MM.1S (cell line): ENCODE data around the gene SF3B2.

Source experiments
- DNase-seq: peaks from one replicate; pipeline ENCODE4 v3.0.0-alpha.2; 2015
- H2AFZ ChIP-seq: fragments of 300-600 bp; sonication (generic); 2 replicates; pipeline ENCODE4 v1.6.0; 2016; ENCODE audit warnings: antibody characterized with exemption, low read length
- H3F3A ChIP-seq: fragments of 300-600 bp; sonication (generic); 2 replicates; pipeline ENCODE4 v1.6.1; 2016; ENCODE audit warnings: mild to moderate bottlenecking, antibody characterized with exemption, low read length, moderate library complexity, mixed read lengths; ENCODE audit not compliant: insufficient read depth
- H3K27ac ChIP-seq: fragments of 300-600 bp; sonication (generic); 2 replicates; pipeline ENCODE4 v1.5.1; 2016; ENCODE audit warnings: mild to moderate bottlenecking, low read length
- H3K27me3 ChIP-seq: fragments of 300-600 bp; sonication (generic); replicated peaks from 2 replicates; pipeline ENCODE4 v1.6.0; 2016; ENCODE audit warnings: low read length; ENCODE audit not compliant: insufficient read depth
- H3K36me3 ChIP-seq: fragments of 300-600 bp; sonication (generic); replicated peaks from 2 replicates; pipeline ENCODE4 v1.6.1; 2016; ENCODE audit warnings: mild to moderate bottlenecking, low read length, mixed read lengths; ENCODE audit not compliant: insufficient read depth
- H3K4me1 ChIP-seq: fragments of 300-600 bp; sonication (generic); 2 replicates; pipeline ENCODE4 v1.6.1; 2016; ENCODE audit warnings: low read length, mixed read lengths
- H3K4me2 ChIP-seq: fragments of 300-600 bp; sonication (generic); 2 replicates; pipeline ENCODE4 v1.6.0; 2016; ENCODE audit warnings: low read depth, low read length
- H3K4me3 ChIP-seq: fragments of 300-600 bp; sonication (generic); 2 replicates; pipeline ENCODE4 v1.5.1; 2016; ENCODE audit warnings: low read length, mixed read lengths
- H3K79me2 ChIP-seq: fragments of 300-600 bp; sonication (generic); 2 replicates; pipeline ENCODE4 v1.6.1; 2016; ENCODE audit warnings: mixed run types, low read length, mixed read lengths
- H3K9ac ChIP-seq: fragments of 300-600 bp; sonication (generic); 2 replicates; pipeline ENCODE4 v1.6.1; 2016; ENCODE audit warnings: low read length, mixed read lengths
- H3K9me2 ChIP-seq: fragments of 300-600 bp; sonication (generic); replicated peaks from 2 replicates; pipeline ENCODE4 v1.6.1; 2016; ENCODE audit warnings: mild to moderate bottlenecking, low read length, mixed read lengths; ENCODE audit not compliant: insufficient read depth
- H3K9me3 ChIP-seq: fragments of 300-600 bp; sonication (generic); replicated peaks from 2 replicates; pipeline ENCODE4 v1.6.1; 2016; ENCODE audit warnings: mild to moderate bottlenecking, low read length, mixed read lengths; ENCODE audit not compliant: insufficient read depth
- H4K20me1 ChIP-seq: fragments of 300-600 bp; sonication (generic); 2 replicates; pipeline ENCODE4 v1.6.1; 2016; ENCODE audit warnings: mild to moderate bottlenecking, low read length, moderate library complexity, mixed read lengths; ENCODE audit not compliant: insufficient read depth
- CTCF ChIP-seq: fragments of 300-600 bp; sonication (generic); IDR thresholded peaks from 2 replicates; pipeline ENCODE4 v1.5.1; 2016; ENCODE audit warnings: antibody characterized with exemption, low read length, mixed read lengths
- EZH2 ChIP-seq: fragments of 300-600 bp; sonication (generic); optimal IDR thresholded peaks from 2 replicates; pipeline ENCODE3; 2017; ENCODE audit warnings: low read depth, mild to moderate bottlenecking, antibody characterized with exemption, low read length, mixed read lengths
- EZH2phosphoT487 ChIP-seq: fragments of 300-600 bp; sonication (generic); IDR thresholded peaks from 2 replicates; pipeline ENCODE4 v1.6.1; 2018; ENCODE audit warnings: antibody characterized with exemption, low read length

Gene SF3B2

GRCh38 chr11:66080055-66080817 is 28.1 kb downstream of the SF3B2 start:
- no peak for DNase-seq

GRCh38 chr11:66081505-66081904 is 29.3 kb downstream of the SF3B2 start:
- Histone ChIP-seq H3K9ac (peak overlapping the region; percentile 51; the same call in 1 of the 2 replicates), H3K4me1 (peaks cover 26% of the 10 kb centered on the region), H3K9me2 (no peaks in the 10 kb centered on the region), H3F3A (peaks cover 13% of the 10 kb centered on the region), H3K79me2 (peaks cover 71% of the 10 kb centered on the region), H3K9me3 (no peaks in the 10 kb centered on the region), H3K4me3 (peak overlapping the region; percentile 55), H4K20me1 (no peaks in the 10 kb centered on the region), H3K27me3 (no peaks in the 10 kb centered on the region), H3K27ac (peak overlapping the region; percentile 73), H3K4me2 (peak overlapping the region; percentile 91), H3K36me3 (no peaks in the 10 kb centered on the region), H2AFZ (peak overlapping the region; percentile 62; the same call in 1 of the 2 replicates)
- no peak for TF ChIP-seq CTCF
- TF ChIP-seq EZH2phosphoT487: no peak
- TF ChIP-seq EZH2: no peak
- DNase-seq: peak; percentile 89

More at GRCh38 chr11:66080055-66080817, 28.1 kb downstream of the SF3B2 start:
- H2AFZ ChIP-seq: no peak overlapping the region
- H3K79me2 ChIP-seq: peaks cover 69% of the 10 kb centered on the region
- TF ChIP-seq CTCF: no peak
- TF ChIP-seq EZH2: no peak
- TF ChIP-seq EZH2phosphoT487: no peak
- peak overlapping the region; percentile 91; the same call in 1 of the 2 replicates for H3K4me2 ChIP-seq
- H3K4me1 ChIP-seq: peaks cover 21% of the 10 kb centered on the region
- H3K27ac ChIP-seq: no peak overlapping the region; the same call in 1 of the 2 replicates
- H3K27me3 ChIP-seq: no peaks in the 10 kb centered on the region
- H3F3A ChIP-seq: peaks cover 13% of the 10 kb centered on the region
- H3K36me3 ChIP-seq: no peaks in the 10 kb centered on the region
- H3K9ac ChIP-seq: no peak overlapping the region
- H3K9me3 ChIP-seq: no peaks in the 10 kb centered on the region
- no peaks in the 10 kb centered on the region for H4K20me1 ChIP-seq
- H3K9me2 ChIP-seq: no peaks in the 10 kb centered on the region
- no peak overlapping the region for H3K4me3 ChIP-seq

GRCh38 chr11:66082946-66083698 is 31.0 kb downstream of the SF3B2 start:
- H3K4me2 ChIP-seq: no peak overlapping the region
- H4K20me1 ChIP-seq: no peaks in the 10 kb centered on the region
- H3K4me3 ChIP-seq: no peak overlapping the region
- no peak overlapping the region for H3K9ac ChIP-seq
- no peak for TF ChIP-seq CTCF
- TF ChIP-seq EZH2phosphoT487: no peak
- TF ChIP-seq EZH2: no peak
- H3F3A ChIP-seq: peaks cover 13% of the 10 kb centered on the region
- no peaks in the 10 kb centered on the region for H3K9me2 ChIP-seq
- DNase-seq: no peak
- H3K27me3 ChIP-seq: no peaks in the 10 kb centered on the region
- H3K4me1 ChIP-seq: peaks cover 26% of the 10 kb centered on the region
- H3K27ac ChIP-seq: no peak overlapping the region
- peaks cover 78% of the 10 kb centered on the region for H3K79me2 ChIP-seq
- no peaks in the 10 kb centered on the region for H3K9me3 ChIP-seq
- no peaks in the 10 kb centered on the region for H3K36me3 ChIP-seq
- no peak overlapping the region for H2AFZ ChIP-seq
